ENCODE results near the gene LEMD2. TPM values are rescaled to one million over a fixed set of nuclear protein-coding genes. Genes with fewer than 3 reads are reported as not detected.

Gene LEMD2
- total RNA-seq, 1 donor from 2014 or later, result 61.5 TPM

GRCh38 chr6:33820784-33821520, 32.0 kb upstream of the LEMD2 start:
- DNase-seq (no peak), ATAC-seq (no peak)
- H3K36me3 ChIP-seq, result no peaks in the 10 kb centered on the region
- no peak overlapping the region for H3K27ac ChIP-seq
- TF ChIP-seq, protein P1, sequence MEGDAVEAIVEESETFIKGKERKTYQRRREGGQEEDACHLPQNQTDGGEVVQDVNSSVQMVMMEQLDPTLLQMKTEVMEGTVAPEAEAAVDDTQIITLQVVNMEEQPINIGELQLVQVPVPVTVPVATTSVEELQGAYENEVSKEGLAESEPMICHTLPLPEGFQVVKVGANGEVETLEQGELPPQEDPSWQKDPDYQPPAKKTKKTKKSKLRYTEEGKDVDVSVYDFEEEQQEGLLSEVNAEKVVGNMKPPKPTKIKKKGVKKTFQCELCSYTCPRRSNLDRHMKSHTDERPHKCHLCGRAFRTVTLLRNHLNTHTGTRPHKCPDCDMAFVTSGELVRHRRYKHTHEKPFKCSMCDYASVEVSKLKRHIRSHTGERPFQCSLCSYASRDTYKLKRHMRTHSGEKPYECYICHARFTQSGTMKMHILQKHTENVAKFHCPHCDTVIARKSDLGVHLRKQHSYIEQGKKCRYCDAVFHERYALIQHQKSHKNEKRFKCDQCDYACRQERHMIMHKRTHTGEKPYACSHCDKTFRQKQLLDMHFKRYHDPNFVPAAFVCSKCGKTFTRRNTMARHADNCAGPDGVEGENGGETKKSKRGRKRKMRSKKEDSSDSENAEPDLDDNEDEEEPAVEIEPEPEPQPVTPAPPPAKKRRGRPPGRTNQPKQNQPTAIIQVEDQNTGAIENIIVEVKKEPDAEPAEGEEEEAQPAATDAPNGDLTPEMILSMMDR (IDR thresholded peaks at IDR 0.05), result no peak
- no peaks in the 10 kb centered on the region for H3K9me3 ChIP-seq
- H3K27me3 ChIP-seq, result no peaks in the 10 kb centered on the region
- no peaks in the 10 kb centered on the region for H3K4me1 ChIP-seq
- no peak overlapping the region for H3K4me3 ChIP-seq
- intact Hi-C loops (cut with DNase I), result no loop called here

GRCh38 chr6:33820243-33820642, 31.3 kb upstream of the LEMD2 start:
- Histone ChIP-seq H3K36me3 (no peaks in the 10 kb centered on the region), H3K27ac (no peak overlapping the region), H3K9me3 (no peaks in the 10 kb centered on the region), H3K27me3 (peaks cover under 1% of the 10 kb centered on the region), H3K4me3 (no peak overlapping the region), H3K4me1 (no peaks in the 10 kb centered on the region)
- TF ChIP-seq, protein P1 (IDR thresholded peaks at IDR 0.05), result no peak
- intact Hi-C loops (cut with DNase I), result no loop called here
- ATAC-seq (no peak), DNase-seq (no peak)

- intact Hi-C loops (cut with DNase I), result no loop called here
- no peaks in the 10 kb centered on the region for H3K4me1 ChIP-seq
- H3K27ac ChIP-seq, result no peak overlapping the region
- ATAC-seq (no peak), DNase-seq (no peak)
- no peak overlapping the region for H3K4me3 ChIP-seq
- H3K9me3 ChIP-seq, result no peaks in the 10 kb centered on the region
- no peaks in the 10 kb centered on the region for H3K36me3 ChIP-seq
- H3K27me3 ChIP-seq, result peaks cover 11% of the 10 kb centered on the region
- TF ChIP-seq, protein P1 (IDR thresholded peaks at IDR 0.05), result no peak
These were observed 30.1 kb upstream of the LEMD2 start for GRCh38 chr6:33819021-33819420.

- intact Hi-C loops (cut with DNase I), result no loop called here
- H3K9me3 ChIP-seq, result no peaks in the 10 kb centered on the region
- peaks cover 18% of the 10 kb centered on the region for H3K27me3 ChIP-seq
- H3K36me3 ChIP-seq, result no peaks in the 10 kb centered on the region
- DNase-seq (no peak), ATAC-seq (no peak)
- H3K4me3 ChIP-seq, result no peak overlapping the region
- TF ChIP-seq, protein P1 (IDR thresholded peaks at IDR 0.05), result no peak
- H3K4me1 ChIP-seq, result no peaks in the 10 kb centered on the region
- H3K27ac ChIP-seq, result no peak overlapping the region
These were observed 29.4 kb upstream of the LEMD2 start for GRCh38 chr6:33818293-33818692.

GRCh38 chr6:33817489-33817888, 28.6 kb upstream of the LEMD2 start:
- ATAC-seq, result no peak
- intact Hi-C loops (cut with DNase I), result no loop called here
- TF ChIP-seq, protein P1 (IDR thresholded peaks at IDR 0.05), result no peak
- H3K4me1 ChIP-seq, result no peaks in the 10 kb centered on the region
- peaks cover 24% of the 10 kb centered on the region for H3K27me3 ChIP-seq
- no peak for DNase-seq
- H3K4me3 ChIP-seq, result no peak overlapping the region
- no peak overlapping the region for H3K27ac ChIP-seq
- H3K36me3 ChIP-seq, result no peaks in the 10 kb centered on the region
- no peaks in the 10 kb centered on the region for H3K9me3 ChIP-seq
